ENCODE measurements around the gene MPDZ.
"Not testable (repeated sequence)": the region's sequence is repeated elsewhere in the genome, so short reads cannot be mapped to it uniquely, and the experiment has no call there.

Gene MPDZ

DNA sequence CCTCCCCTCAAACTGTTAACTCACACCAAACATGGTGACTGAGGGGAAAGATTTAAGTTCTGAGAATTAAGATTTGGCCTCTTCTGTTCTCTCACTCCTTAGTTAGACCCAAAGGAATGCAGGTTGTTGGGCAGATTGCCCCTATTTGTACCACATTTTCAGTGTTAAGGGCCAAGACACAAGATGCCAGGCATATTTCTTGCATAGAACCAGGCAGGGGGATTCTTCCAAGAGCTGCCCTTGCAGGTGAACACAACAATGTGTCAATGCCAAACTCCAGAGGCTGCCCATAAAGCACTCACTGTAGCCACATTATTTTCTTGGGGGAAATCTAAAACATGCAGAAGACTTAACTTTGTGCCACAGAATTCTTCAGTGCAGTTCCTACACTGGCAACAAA is 14.7 kb downstream of the MPDZ start:
- DNase-seq (ENCODE audit: low spot score): no peak

DNA sequence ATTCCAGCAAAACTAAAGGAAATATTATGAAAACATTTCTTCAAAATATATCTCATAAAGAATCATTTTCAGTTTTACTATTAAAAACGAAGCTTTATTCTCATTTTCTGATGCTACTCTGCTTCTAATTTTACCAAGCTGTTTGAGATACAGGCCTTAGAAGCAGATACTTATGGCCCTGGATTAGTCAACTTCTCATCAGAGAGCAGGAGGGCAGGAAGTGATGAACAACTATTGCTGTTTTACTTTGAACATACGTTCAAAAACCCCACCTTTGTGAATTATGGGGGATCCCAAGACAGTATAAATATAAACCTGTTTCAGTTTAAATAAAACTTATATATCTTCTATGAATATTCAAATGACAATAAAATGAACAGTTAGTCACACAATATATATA is 16.0 kb downstream of the MPDZ start:
- DNase-seq (ENCODE audit: low spot score): no peak

DNA sequence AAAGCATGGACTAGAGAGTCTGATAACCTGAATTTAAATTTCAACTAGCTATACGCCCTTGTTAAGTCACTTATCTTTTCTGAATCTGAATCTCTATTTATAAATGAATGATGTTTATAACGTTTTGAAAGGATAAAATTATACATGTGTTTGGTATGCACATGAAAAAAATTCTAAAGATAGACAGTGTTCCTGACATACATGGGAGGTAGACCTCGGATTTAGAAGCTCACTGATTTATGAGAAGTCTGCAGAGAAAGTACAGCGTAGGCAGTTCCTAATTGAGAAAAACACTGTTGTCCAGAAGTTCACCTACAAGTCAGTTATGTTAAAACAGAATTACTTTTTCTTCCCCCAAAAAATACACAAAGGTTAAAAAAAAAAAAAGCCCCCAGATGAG is 26.6 kb downstream of the MPDZ start:
- DNase-seq (ENCODE audit: low spot score): no peak

DNA sequence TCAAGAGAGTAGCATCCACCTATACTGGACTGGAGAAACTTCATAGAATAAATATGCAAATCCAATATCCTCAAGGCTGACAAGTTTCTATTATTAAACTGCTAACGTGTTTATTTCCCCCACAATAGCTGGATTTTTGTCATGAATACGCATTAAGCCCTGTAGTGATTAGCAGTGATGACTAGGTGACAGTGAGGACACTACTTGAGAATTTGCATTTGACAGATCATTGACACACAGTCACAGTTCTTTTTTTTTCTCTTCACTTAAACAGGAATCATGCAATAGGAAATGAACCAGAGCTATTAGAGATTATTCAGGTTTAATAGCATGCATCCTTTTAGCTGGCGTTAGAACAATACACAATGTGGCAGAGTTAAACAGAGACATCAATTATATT is 35.3 kb downstream of the MPDZ start:
- no peak for DNase-seq (ENCODE audit: low spot score)

DNA sequence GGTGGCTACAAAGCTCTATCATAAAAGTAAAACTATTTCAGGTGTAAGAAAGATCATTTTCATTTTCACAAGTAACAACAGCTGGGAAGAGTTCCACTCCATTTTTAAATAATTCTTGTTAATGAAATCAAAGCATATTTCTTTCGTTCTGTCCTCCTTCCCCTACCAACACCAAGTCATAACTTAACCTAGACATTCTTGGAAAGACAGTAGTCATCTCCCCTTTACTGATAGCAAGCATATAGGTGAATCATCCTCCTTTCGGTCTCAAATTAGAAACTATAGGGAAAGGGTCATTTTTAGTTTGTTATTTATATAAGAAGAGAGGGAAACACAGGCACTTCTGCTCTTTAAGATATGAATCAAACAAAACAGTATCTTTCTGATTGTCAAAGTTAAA is 38.2 kb downstream of the MPDZ start:
- DNase-seq (ENCODE audit: low spot score): no peak

DNA sequence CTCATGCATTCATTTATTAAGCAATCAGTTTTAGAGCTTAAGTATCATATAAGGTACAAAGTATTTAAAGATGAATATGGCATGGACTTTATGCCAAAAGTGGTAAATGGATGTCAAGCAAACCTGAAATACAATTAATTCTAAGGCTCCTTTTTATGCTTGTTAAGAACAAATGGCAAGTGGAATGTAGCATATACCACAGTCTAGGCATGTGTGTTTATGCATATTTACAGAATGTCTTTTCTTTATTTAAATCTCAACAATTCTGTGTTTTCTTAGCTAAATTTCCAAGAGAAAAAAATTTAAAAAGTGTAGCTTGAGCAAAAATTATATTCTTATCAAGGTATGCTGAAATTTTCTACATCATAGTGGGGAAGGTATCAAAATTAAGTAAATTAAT is 39.8 kb downstream of the MPDZ start:
- no peak for DNase-seq (ENCODE audit: low spot score)

DNA sequence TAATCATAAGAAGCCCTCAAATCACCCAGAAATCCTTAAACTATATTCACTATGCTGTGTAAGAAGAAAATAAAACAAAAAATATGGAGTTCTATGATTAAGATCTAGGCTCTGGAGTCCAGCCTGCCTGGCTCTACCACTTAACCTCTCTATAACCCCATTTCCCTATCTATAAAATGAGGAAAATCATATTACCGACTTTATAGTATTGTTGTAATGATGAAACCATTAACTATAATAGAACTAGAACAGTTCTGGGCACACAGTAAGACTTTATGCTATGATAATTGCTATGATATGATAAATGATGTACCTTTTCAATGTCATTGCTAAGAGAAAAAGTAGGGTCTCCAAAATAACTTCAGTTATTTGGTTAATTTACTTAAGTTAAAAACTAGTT is 40.3 kb downstream of the MPDZ start:
- DNase-seq (ENCODE audit: low spot score): no peak

DNA sequence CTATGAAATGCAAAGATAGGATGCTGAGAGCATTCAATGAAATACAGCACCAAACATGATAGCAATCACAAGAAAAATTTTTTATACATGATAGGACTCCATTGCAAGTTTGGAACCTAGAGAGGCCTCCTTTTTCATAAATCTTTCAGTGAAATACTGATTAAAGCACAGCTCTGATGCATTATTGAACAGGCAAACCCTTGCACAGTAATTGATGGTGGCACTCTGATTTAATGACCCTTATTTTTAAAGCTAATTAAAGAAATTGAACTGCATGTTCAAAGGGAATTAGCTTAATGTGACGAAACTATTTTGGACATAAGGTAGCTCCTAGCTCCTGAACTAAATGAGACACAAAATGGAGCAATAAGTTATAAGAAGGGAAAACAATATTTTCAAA is 44.6 kb downstream of the MPDZ start:
- no peak for DNase-seq (ENCODE audit: low spot score)

DNA sequence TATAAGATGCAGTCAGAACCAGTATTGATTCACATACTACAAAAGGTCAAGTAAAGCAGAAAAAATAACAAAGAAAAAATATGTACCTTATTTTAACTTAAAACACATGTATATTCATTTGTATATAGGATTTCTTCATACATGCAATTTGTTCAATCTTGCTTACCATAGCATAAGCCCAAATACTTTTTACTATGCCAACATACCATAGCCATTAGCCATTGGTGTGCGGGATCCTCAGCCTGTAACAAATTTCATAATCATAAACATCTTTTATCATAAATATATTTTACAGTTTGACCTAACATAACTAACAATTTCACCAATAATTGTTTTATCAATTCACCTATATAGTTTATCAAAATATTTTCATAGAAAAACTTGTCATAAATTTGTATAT is 51.1 kb downstream of the MPDZ start:
- no peak for DNase-seq (ENCODE audit: low spot score)

DNA sequence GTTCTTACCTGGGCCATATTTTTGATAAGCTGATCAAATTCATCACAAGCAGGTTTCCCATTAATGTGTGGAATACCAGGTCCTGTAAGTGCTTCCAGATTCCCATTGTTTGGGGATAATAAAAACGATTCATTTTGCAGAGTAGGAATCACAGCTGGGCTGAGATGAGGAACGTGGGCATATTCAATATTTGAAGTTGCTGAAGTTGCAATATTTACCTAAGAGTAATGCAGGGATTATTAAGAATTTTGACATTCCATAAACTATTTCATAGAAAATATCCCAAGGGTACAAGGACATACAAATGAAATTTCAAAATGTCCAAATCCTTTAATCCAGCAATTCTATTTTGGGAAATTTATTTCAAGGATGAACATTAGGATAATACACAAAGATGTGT is 55.1 kb downstream of the MPDZ start:
- DNase-seq (ENCODE audit: low spot score): no peak

DNA sequence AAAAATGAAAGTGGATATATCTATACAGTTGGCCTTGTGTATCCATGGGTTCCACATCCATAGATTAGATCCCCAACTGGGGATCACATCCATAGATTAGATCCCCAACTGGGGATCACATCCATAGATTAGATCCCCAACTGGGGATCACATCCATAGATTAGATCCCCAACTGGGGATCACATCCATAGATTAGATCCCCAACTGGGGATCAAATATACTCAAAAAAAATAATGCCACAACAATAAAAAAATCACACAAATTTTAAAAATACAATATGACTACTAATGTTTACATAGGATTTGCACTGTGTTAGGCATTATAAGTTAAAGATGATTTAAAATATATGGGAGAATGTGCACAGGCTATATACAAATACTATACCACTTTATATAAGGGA is 56.8 kb downstream of the MPDZ start:
- DNase-seq (ENCODE audit: low spot score): not testable (repeated sequence)

DNA sequence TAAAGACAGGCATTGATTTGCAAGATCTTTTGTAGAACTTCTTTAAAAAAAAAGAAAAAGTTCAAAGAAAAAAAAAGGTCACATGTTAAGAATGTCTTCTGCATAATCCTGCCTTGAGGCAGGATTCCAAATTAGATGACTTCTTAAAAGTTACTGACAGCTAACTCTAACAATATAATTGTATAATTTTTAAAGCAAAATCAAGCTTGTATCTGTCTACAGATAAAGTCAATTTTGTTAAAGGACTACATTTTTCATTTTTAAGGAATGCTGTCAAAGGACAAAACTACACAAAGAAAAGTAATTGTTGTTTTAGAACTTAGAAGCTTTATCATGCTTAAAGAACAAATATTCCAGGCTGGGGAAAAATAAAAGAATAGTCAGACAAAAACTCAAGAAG is 57.8 kb downstream of the MPDZ start:
- no peak for DNase-seq (ENCODE audit: low spot score)

DNA sequence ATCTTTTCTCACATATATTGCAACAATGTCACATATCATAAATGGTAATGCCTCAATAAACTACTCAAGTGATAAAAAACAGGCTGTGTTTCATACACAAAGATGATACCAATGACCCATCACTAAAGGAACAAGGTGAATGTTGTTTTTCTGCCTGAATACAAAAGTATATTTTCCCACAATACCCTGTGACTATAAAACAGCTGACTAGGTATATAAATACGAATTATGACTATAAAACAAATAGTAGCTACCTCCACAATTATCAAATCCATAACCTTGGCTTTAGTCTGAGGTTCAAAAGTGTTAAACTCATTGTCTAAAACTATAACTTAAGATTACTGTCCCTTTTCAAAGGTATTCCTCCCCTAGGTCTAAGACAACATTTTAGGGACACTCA is 58.7 kb downstream of the MPDZ start:
- DNase-seq (ENCODE audit: low spot score): no peak

DNA sequence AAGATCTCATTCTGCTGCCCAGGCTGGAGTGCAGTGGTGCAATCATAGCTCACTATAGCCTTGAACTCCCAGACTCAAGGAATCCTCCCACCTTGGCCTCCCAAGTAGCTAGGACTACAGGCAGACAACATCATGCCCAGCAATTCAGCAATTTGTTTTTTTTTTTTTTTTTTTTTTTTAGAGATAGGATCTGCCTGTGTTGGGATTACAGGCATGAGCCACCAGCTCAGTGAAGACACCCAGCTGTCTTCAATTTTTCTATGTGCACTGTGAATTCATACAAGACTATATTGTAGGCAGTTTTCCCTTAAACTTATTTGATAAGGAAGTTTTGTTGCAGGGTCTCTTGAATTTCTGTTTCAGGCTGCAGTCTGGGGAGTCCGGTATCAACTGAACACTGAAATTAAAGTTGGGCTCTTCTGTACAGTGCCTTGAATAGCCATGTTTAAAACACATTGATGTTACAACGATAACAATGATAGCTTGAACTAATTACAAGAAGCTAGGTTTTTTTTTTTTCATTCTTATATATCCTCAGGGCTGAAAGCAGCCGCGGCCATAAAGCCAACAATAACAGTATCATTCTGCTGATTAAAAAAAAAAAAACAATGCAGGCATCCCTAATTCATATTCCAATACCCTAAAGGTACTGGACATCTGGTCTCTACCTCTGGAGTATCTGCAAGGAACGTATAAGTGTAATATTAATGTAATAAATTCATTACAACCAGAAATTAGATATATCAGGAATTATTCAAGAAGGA is 63.5 kb downstream of the MPDZ start:
- no peak for DNase-seq (ENCODE audit: low spot score)

DNA sequence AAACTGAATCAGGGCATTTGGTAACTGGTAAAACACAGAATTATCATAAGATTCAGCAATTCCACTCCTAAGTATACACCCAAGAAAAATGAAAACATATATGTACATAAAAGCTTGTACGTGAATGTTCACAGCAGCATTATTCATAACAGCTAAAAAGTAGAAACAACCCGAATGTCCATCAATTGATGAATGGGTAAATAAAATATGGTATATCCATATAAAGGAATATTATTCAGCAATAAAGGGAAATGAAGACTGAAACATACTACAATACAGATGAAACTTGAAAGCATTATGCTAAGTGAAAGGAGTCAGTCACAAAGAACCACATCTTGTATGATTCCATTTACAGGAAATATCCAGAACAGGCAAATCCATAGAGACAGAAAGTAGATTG is 65.5 kb downstream of the MPDZ start:
- no peak for DNase-seq (ENCODE audit: low spot score)

DNA sequence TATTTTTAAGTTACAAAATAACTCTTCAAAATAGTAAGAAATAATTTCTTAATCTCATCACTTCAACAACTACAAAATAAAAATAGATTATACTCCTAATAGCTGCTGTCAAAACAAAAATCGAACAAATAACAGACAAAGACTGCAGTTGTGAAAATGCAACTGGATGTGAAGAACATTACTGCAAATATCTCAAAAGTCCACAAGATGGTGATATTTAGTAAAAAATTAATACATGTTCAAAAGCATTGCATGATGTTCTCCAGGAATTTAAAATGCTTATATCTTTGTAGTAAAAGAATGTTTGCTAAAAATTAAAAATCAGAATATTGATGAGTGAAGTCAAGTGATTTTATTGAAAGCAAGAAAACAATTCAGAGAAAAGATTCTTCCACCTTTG is 66.2 kb downstream of the MPDZ start:
- no peak for DNase-seq (ENCODE audit: low spot score)

DNA sequence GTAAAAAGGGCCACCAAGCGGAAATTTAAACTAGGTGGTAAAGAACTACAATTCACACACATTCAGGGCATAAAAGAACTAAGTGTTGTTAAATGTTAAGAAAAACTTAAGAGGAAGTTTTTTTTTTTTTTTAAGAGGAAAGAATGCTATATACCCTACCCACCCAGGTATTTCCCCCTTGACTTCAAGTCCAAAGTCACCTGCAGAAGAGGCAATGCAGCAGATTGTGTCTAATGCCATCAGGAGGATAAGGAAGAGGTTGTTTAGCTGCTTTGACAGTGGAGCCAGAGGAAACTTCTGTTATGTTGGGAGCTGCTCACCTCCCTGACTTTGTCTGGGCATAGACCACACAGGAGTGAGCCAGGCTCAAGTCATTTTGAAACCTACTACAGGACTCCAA is 69.2 kb downstream of the MPDZ start:
- no peak for DNase-seq (ENCODE audit: low spot score)

DNA sequence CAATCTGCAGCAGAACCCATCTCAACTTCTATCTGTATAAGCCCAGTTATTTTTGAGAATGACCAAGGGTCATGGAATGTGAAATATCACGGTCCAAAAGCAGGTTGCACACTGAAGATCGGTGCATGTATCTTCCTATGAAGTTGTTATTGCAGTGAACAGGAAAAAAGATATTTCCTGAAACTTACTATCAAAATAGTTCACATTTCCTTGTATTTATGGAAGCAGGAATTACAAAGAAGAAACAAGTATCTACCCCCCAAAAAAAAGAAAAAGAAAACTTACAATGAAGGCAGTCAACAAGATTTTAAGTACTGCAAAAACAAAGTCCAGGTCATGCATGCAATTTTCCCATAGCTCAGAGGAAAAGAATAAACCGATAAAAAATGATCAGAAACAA is 70.0 kb downstream of the MPDZ start:
- DNase-seq (ENCODE audit: low spot score): no peak

DNA sequence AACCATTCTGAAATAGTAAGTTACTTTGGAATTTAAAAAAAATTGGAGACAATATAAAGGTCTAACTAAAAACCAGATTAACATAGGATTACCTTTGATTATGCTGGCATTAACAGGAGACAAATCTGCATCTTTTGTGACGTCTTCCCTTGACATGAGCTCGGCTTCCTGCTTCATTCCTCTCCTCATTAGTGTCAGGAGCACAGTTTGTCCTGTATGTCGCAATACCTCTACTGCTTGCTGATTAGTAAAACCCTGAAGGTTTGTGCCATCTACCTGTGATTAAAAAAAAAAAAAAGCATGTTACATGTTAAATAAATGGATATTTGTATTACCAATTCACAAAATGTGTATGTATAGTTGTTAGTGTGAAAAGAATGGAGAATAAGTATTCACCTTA is 73.7 kb downstream of the MPDZ start:
- DNase-seq (ENCODE audit: low spot score): no peak

DNA sequence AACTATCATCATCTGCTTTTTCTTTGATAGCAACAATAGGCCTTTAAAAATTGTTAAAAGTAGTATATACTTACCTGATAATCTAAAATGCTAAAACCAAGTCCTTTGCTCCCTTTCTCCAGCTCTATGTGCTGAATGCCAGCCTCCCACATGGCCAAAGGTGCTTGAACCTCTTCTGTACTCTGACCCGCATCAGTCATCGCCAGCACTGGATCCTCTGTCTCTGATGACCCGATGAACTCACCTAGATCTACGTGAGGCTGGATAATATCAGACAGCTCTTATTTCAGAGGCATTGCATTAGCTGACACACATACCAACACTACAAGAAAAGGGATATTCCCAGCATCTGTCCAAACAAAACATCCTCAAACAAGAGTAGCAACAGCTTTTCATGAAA is 89.5 kb downstream of the MPDZ start:
- DNase-seq (ENCODE audit: low spot score): no peak

DNA sequence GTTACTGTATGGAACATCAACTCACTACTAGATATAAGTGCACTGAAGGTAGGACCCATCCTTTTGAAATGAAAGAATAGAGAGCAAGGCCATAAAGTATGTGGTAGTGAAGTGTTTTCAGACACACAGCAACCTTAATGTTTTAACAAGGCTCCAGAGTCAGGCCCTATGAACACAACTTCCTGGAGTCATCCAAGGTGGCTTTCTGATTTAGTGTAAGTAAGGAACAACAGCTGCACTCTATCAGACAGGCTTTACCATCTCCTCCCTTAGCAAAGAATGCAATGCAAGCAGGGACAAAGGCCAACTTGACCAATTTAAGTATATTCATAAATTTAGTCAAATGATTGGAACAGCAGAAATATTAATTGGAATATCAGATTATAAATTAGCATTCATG is 90.1 kb downstream of the MPDZ start:
- no peak for DNase-seq (ENCODE audit: low spot score)

DNA sequence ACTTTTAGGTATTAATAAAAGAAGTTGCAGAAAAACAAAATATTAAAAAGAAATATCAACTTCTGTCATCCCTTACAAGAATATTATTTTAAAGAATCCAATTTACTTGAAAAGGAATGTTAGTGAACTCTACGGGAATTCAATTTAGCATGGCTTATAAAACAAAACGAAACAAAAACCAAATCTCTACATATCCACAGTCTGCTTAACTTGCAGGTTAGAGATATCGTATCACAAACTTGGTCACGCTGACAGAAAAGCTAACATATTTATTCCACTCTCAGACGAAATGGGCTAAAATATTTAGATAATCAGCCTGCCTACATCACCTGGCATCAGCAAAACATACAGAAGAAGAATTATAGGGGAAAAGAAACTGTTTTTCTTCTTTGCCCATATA is 92.7 kb downstream of the MPDZ start:
- no peak for DNase-seq (ENCODE audit: low spot score)

DNA sequence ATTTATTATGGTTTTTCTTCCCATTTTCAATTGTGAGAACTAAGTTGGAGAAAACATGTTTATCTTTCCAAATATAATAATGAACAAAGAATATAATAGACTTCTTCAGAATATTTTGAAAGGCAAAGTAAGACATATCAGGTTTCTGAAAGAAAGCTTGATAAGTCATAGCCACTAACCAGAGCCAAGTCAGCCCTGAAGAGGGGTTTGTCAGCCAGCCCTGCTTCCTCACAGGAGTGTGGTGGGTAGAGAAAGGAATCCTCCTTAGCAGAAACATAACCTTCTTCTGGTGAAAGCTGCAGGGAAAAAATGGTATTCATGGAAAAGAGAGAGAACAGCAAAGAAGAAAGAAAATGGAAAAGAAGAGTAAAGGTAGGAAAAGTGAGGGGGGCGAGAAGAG is 93.4 kb downstream of the MPDZ start:
- no peak for DNase-seq (ENCODE audit: low spot score)

DNA sequence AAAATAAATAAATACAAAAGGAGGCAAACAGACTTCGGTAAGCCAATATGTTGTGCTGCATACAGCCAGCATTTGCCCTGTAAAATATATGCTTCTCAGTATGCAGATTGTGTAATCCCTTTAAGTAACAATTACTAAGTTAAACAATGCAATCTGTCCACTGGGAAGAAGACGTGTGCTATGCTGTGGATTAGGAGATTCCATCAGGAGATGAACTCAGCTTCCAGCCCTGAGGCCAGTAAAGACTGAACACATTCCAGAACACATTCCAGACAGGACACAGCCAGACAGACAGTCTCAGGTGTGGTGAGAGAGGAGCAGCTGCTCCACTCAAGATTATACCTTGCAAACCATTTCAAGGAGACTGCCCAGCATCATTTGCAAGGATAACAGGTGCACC is 97.8 kb downstream of the MPDZ start:
- no peak for DNase-seq (ENCODE audit: low spot score)

DNA sequence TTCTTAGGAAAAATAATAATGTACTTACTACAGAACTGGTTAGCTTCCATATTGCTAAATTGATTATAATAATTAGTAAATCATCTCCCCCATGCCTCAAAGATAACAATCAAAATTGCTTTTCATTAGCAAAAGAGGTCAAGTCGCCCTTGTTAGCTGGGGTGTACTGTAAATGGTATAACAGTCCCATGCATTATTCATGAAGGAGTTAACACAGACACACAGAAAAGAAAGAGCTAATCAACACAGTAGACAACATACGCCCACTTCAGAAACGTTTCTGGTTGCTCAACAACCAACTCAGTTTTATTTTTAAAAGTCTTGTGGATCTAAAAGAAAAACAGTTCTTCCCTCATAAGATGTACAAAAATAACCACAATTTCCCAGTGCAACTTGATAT is 100.2 kb downstream of the MPDZ start:
- no peak for DNase-seq (ENCODE audit: low spot score)

All from CD4-positive, alpha-beta T cell treated with Interleukin-6 at 100 ng/mL for 8 hours (primary cell).